Esophagus squamous epithelium (tissue), 5 donors: Measurements from ENCODE around the gene FHIP1B. TPM values are rescaled to one million over a fixed set of nuclear protein-coding genes. Genes with fewer than 3 reads are reported as not detected.
A peak's percentile ranks its signal among the peaks of the same experiment; 100 is the strongest.
"Not testable (repeated sequence)": the region's sequence is repeated elsewhere in the genome, so short reads cannot be mapped to it uniquely, and the experiment has no call there.

Experiments
- DNase-seq: peaks from one replicate; lab custom pipeline; 2025; lab: John Stamatoyannopoulos, UW
- H3K27ac ChIP-seq, 4 donors: fragments of 200-600 bp; sonication (generic); one replicate each; pipeline ENCODE4 v1.5.1; 2016 to 2019; ENCODE audit warnings: mild to moderate bottlenecking in 1 of 4
- H3K27me3 ChIP-seq, 4 donors: fragments of 200-600 bp; sonication (generic); 1 replicate in 3 of 4; 2 replicates in 1 of 4; pipeline versions ENCODE4 v1.5.1 to v1.6.0; 2017 to 2021; ENCODE audit warnings: antibody characterized with exemption in 1 of 4
- H3K36me3 ChIP-seq, 3 donors: fragments of 200-600 bp; sonication (generic); one replicate each; pipeline ENCODE4 v1.5.1; 2016 to 2019
- H3K4me1 ChIP-seq, 3 donors: fragments of 200-600 bp; sonication (generic); one replicate each; pipeline ENCODE4 v1.5.1; 2017 to 2019
- H3K4me3 ChIP-seq, 4 donors: fragments of 200-600 bp; sonication (generic); 1 replicate in 3 of 4; 2 replicates in 1 of 4; pipeline ENCODE4 v1.5.1; 2016 to 2019; ENCODE audit warnings: mild to moderate bottlenecking in 2 of 4, moderate library complexity in 1 of 4
- H3K9me3 ChIP-seq, 3 donors: fragments of 200-600 bp; sonication (generic); one replicate each; pipeline ENCODE4 v1.5.1; 2016 to 2019
- POLR2A ChIP-seq, 4 donors: fragments of 450-650 bp; IDR thresholded peaks; one replicate each; pipeline ENCODE4 v1.6.1; 2017; ENCODE audit warnings: antibody characterized with exemption in 4 of 4, mild to moderate bottlenecking in 4 of 4, moderate library complexity in 3 of 4
- WGBS, 2 donors: methylation state at CpG; one replicate each; pipeline ENCODE4 v1.1.5; 2018; 5-methylcytosine and 5-hydroxymethylcytosine counted together
- intact Hi-C: fragments of 100-400 bp; cut with DNase I; formaldehyde crosslinking; loops from one replicate; pipeline ENCODE4 v1.15.0; 2022
- total RNA-seq, 4 donors: library from RNA; depleted of rRNA; stranded (reverse); fragments of >200 nt; gene quantifications; one replicate each; pipeline ENCODE4 v1.1.0, GENCODE V29; 2016
- TF ChIP-seq, protein P1 (sequence below), 6 experiments: fragments of 450-650 bp in 4 of 6; fragments of 200-600 bp in 2 of 6; sonication (generic) in 2 of 6; IDR thresholded peaks; one replicate each; pipeline ENCODE4 v1.5.1; 2016 to 2019; ENCODE audit warnings: antibody characterized with exemption in 6 of 6, mild to moderate bottlenecking in 4 of 6, moderate library complexity in 4 of 6
- donor health status: DM: yes; HTN: yes; CAD: no.

The FHIP1B gene
- 10 to 100 TPM in 3 of 4 donors, 1 to 10 TPM in 1; 8.3 to 33.5 (median 23.1) TPM for total RNA-seq

DNA sequence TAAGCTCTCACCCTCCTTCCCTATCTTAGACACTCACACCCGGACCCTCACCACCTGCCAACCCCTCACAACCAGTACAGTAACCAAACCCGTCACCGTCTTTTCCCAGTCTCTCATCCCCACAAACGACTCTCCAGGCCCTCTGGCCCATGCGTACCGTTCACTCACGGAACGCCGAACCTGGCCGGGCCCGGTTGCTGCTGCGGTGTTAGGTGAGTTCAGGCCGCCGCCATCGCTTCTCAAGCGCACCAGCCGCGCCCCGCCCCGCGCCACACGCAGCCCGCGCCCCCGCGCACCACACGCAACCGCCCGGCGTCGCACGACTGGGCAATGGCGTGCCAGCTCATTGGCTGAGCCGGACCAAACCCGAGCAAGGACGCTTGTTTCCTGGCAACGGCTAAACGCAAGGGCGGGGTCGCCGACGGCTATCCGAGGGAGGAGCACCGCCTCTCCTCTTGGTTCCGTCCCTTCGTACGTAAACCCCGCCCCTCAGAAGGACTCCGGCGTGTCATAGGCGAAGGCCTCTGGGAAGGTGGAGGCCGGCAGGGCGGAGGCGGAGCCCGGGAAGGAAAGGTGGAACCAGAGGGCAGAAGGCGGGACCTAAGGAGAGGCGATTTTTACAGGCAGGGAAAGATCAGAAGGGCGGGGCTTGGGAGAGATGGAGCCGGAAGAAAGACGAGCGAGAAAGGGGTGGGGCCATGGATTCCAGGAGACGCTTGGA is at the start of gene FHIP1B:
TSS of gene FHIP1B (minus strand) at position 250 of the 721 bp plus-strand sequence. CDS start 10,120 bp downstream, outside the sequence.
- DNase-seq: peak; percentile 98
- Histone ChIP-seq H3K27me3 (no peaks in the 10 kb centered on the region), H3K9me3 (no peaks in the 10 kb centered on the region), H3K36me3 (no peaks in the 10 kb centered on the region), H3K27ac (peak within 1 kb of the TSS; percentile 90 to 94 (median 94)), H3K4me3 (peak within 1 kb of the TSS; percentile 81 to 87 (median 82)), H3K4me1 (peaks cover 11 to 42% (median 11%) of the 10 kb centered on the region in 3 donors)
- peak in 3 of 4 donors; percentile 27 to 74 (median 70) for TF ChIP-seq POLR2A (IDR thresholded peaks at IDR 0.05)
- TF ChIP-seq, protein P1, sequence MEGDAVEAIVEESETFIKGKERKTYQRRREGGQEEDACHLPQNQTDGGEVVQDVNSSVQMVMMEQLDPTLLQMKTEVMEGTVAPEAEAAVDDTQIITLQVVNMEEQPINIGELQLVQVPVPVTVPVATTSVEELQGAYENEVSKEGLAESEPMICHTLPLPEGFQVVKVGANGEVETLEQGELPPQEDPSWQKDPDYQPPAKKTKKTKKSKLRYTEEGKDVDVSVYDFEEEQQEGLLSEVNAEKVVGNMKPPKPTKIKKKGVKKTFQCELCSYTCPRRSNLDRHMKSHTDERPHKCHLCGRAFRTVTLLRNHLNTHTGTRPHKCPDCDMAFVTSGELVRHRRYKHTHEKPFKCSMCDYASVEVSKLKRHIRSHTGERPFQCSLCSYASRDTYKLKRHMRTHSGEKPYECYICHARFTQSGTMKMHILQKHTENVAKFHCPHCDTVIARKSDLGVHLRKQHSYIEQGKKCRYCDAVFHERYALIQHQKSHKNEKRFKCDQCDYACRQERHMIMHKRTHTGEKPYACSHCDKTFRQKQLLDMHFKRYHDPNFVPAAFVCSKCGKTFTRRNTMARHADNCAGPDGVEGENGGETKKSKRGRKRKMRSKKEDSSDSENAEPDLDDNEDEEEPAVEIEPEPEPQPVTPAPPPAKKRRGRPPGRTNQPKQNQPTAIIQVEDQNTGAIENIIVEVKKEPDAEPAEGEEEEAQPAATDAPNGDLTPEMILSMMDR (IDR thresholded peaks at IDR 0.05): no peak
- intact Hi-C loops: no loop called here
- 0 to 2% methylated on average over 26 to 31 of the region's 62 CpGs for WGBS, 2 donors

GRCh38 chr11:6283453-6284023 is 49.1 kb upstream of the FHIP1B start:
- no peaks in the 10 kb centered on the region for H3K4me1 ChIP-seq
- H3K27me3 ChIP-seq: peaks cover 0 to 37% (median 0%) of the 10 kb centered on the region in 4 donors
- no peak for DNase-seq
- no peaks in the 10 kb centered on the region for H3K36me3 ChIP-seq
- intact Hi-C loops: no loop called here
- no peaks in the 10 kb centered on the region for H3K9me3 ChIP-seq
- TF ChIP-seq, protein P1 (IDR thresholded peaks at IDR 0.05): no peak
- TF ChIP-seq POLR2A (IDR thresholded peaks at IDR 0.05): no peak
- whole genome bisulfite sequencing, 2 donors: 74 to 75% methylated on average over 3 to 4 of the region's 4 CpGs
- H3K27ac ChIP-seq: no peak overlapping the region
- H3K4me3 ChIP-seq: no peak overlapping the region

DNA sequence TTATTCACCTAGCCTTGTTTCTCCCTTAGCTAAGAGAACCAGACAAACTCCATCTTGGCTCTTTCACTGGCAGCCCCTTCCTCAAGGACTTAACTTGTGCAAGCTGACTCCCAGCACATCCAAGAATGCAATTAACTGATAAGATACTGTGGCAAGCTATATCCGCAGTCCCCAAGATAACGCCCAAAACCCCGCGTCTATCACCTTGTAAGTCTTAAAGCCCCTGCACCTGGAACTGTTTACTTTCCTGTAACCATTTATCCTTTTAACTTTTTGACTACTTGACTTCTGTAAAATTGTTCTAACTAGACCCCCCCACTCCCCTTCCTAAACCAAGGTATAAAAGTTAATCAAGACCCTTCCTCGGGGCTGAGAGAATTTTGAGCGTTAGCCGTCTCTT is 46.4 kb upstream of the FHIP1B start:
- H3K27ac ChIP-seq, intact Hi-C loops, H3K9me3 ChIP-seq, H3K4me3 ChIP-seq, DNase-seq, H3K36me3 ChIP-seq, H3K4me1 ChIP-seq: not testable (repeated sequence)
- WGBS, 2 donors: 46 to 52% methylated on average over 7 of the region's 7 CpGs
- H3K27me3 ChIP-seq: peaks cover 0 to 37% (median 0%) of the 10 kb centered on the region in 4 donors

DNA sequence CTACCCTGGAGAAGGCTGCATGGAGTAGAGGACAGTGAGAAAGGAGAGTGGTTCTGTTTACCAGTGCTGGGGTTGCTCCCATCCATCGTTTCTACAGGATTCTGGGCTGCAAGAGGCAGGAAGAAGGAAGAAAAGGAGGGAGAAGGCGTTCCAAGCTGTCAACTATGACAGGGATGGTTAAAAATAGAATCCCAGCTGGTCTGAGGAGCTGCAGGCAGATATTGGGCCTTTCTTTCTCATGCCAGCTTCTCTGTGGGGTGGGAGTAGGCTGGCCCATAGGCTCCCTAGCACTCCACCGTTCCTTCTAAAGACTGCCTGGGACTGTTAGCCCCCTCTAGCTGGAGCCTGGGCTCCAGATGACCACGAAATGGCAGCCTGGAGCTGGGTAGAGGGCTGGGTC is 38.8 kb upstream of the FHIP1B start:
- intact Hi-C loops: no loop called here
- no peaks in the 10 kb centered on the region for H3K4me1 ChIP-seq

DNA sequence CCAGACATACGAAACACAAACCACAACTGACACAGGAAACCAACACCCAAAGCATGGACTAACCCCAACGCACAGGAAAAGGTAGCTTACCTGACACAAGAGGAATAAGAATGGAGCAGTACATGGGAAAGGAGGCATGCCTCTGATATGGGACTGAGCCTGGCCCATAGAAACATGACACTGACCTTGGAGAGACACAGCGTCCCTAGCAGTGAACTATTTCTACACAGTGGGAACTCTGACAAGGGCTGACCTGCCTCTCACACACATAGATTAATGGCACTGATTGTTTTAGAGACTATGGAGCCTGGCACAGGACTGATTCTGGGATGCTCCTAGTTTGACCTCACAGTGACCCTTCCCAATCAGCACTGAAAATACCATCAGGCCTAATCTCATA is 37.2 kb upstream of the FHIP1B start:
- Histone ChIP-seq H3K27me3 (peaks cover 0 to 13% (median 0%) of the 10 kb centered on the region in 4 donors), H3K4me1 (no peaks in the 10 kb centered on the region), H3K4me3 (no peak overlapping the region), H3K36me3 (no peaks in the 10 kb centered on the region), H3K9me3 (no peaks in the 10 kb centered on the region), H3K27ac (no peak overlapping the region)
- DNase-seq: no peak
- TF ChIP-seq POLR2A (IDR thresholded peaks at IDR 0.05): no peak
- TF ChIP-seq, protein P1 (IDR thresholded peaks at IDR 0.05): no peak
- intact Hi-C loops: no loop called here
- WGBS, 2 donors: 81 to 83% methylated on average over 2 of the region's 3 CpGs

More for the DNA sequence above, 38.8 kb upstream of the FHIP1B start:
- TF ChIP-seq POLR2A (IDR thresholded peaks at IDR 0.05): no peak
- TF ChIP-seq, protein P1 (IDR thresholded peaks at IDR 0.05): no peak
- no peak overlapping the region for H3K27ac ChIP-seq
- no peak for DNase-seq
- 55 to 56% methylated on average over 4 of the region's 4 CpGs for WGBS, 2 donors
- peaks cover 0 to 17% (median 0%) of the 10 kb centered on the region in 4 donors for H3K27me3 ChIP-seq
- H3K9me3 ChIP-seq: no peaks in the 10 kb centered on the region
- H3K36me3 ChIP-seq: no peaks in the 10 kb centered on the region
- no peak overlapping the region for H3K4me3 ChIP-seq
